Endodermal cell (in vitro differentiated cells): ENCODE measurements around the gene OLAH. TPM values are rescaled to one million over a fixed set of nuclear protein-coding genes. Genes with fewer than 3 reads are reported as not detected.
A peak's percentile ranks its signal among the peaks of the same experiment; 100 is the strongest.

Experiments used
- DNase-seq: peaks from one replicate; pipeline ENCODE4 v3.0.0-alpha.2; 2017
- H3K27ac ChIP-seq: 2 replicates; pipeline ENCODE4 v1.5.1; 2013; ENCODE audit warnings: mild to moderate bottlenecking, low read depth, low read length, moderate library complexity
- H3K27me3 ChIP-seq: 2 replicates; pipeline ENCODE4 v1.6.1; 2013; ENCODE audit warnings: mild to moderate bottlenecking, low read length, moderate library complexity; ENCODE audit not compliant: insufficient read depth, control insufficient read depth, poor library complexity, severe bottlenecking
- H3K36me3 ChIP-seq: 2 replicates; pipeline ENCODE4 v1.7.0; 2013; ENCODE audit warnings: mild to moderate bottlenecking, low read length, moderate library complexity; ENCODE audit not compliant: control insufficient read depth, insufficient read depth
- H3K4me1 ChIP-seq: one replicate; pipeline ENCODE4 v1.7.0; 2013; ENCODE audit warnings: low read length; ENCODE audit not compliant: control insufficient read depth, insufficient read depth
- H3K4me3 ChIP-seq: 2 replicates; pipeline ENCODE4 v1.5.1; 2013; ENCODE audit warnings: mild to moderate bottlenecking, low read length, moderate library complexity
- H3K9ac ChIP-seq: 2 replicates; pipeline ENCODE4 v1.6.1; 2013; ENCODE audit warnings: mild to moderate bottlenecking, low read length, moderate library complexity; ENCODE audit not compliant: poor library complexity, severe bottlenecking; ENCODE audit errors: extremely low read depth
- H3K9me3 ChIP-seq: 2 replicates; pipeline ENCODE4 v1.6.1; 2013; ENCODE audit warnings: mild to moderate bottlenecking, low read length, moderate library complexity; ENCODE audit not compliant: control insufficient read depth
- H3K27ac Mint-ChIP-seq: 2 replicates; pipeline ENCODE4 v1.8.0; 2020; ENCODE audit warnings: mixed read lengths
- H3K27me3 Mint-ChIP-seq: 2 replicates; pipeline ENCODE4 v1.8.0; 2021; ENCODE audit warnings: mild to moderate bottlenecking, mixed read lengths; ENCODE audit not compliant: insufficient read depth
- H3K36me3 Mint-ChIP-seq: 2 replicates; pipeline ENCODE4 v1.8.0; 2020; ENCODE audit warnings: low read depth, mixed read lengths
- H3K4me1 Mint-ChIP-seq: 2 replicates; pipeline ENCODE4 v1.8.0; 2020; ENCODE audit warnings: mixed read lengths
- H3K4me3 Mint-ChIP-seq: 2 replicates; pipeline ENCODE4 v1.8.0; 2020; ENCODE audit warnings: mild to moderate bottlenecking, moderate library complexity, mixed read lengths
- H3K9me3 Mint-ChIP-seq: 2 replicates; pipeline ENCODE4 v1.8.0; 2020; ENCODE audit warnings: mild to moderate bottlenecking, mixed read lengths
- WGBS, 2 experiments: methylation state at CpG; one replicate each; pipeline versions ENCODE4 v1.1.5 to v1.1.7; 2013; ENCODE audit warnings: missing lambda C conversion rate in 2 of 2, mixed read lengths in 1 of 2; ENCODE audit not compliant: insufficient coverage in 1 of 2, insufficient read length in 1 of 2; 5-methylcytosine and 5-hydroxymethylcytosine counted together
- total RNA-seq, 2 donors: library from RNA; stranded (reverse); fragmentation: NEBNext Ultra II Directional in 1 of 2; extraction: Animal tissue kit (Norgen Biotek cat#: 25700) in 1 of 2; gene quantifications; 2 replicates in 1 of 2; 3 replicates in 1 of 2; pipeline ENCODE4 v1.2.1, GENCODE V29; 2021
- TF ChIP-seq, protein P1 (sequence below): fragments of 200-600 bp; sonication (generic); conservative IDR thresholded peaks from 2 replicates; pipeline ENCODE4 v1.5.0; 2021; ENCODE audit warnings: antibody characterized with exemption, mild to moderate bottlenecking

Gene OLAH
- total RNA-seq, 2 donors from 2014 or later, result not detected

DNA sequence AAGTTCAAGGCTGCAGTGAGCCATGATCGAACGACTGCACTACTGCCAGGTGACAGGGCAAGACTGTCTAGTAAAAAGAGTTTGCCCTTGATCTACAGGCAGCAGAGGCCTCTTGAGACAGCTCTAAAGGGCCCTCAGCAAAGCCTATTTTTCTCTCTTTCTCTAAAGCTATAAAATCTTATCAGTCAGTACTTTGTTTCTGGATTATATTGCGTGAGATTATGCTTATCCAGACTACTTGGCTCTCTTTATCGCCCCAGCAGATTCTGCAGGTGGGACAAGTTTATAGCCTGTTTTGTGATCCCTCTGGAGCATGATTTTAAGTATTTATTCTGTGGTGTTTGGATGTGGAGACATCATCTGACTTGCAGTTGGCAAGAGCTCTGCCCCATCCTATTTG, 56.1 kb downstream of the OLAH start:
- Histone ChIP-seq H3K9ac (no peak overlapping the region), H3K36me3 (peaks cover 47% of the 10 kb centered on the region), H3K4me1 (peaks cover 2% of the 10 kb centered on the region), H3K27me3 (no peaks in the 10 kb centered on the region), H3K4me3 (no peak overlapping the region), H3K27ac (no peak overlapping the region), H3K9me3 (no peaks in the 10 kb centered on the region)
- no peak for DNase-seq
- Mint-ChIP-seq H3K27me3 (no peaks in the 10 kb centered on the region), H3K4me1 (peaks cover 10% of the 10 kb centered on the region), H3K36me3 (peaks cover 36% of the 10 kb centered on the region), H3K27ac (peak overlapping the region; percentile 23), H3K9me3 (no peaks in the 10 kb centered on the region), H3K4me3 (no peak overlapping the region)
- WGBS, 2 experiments, result 94 to 100% methylated on average over 2 to 4 of the region's 4 CpGs
- TF ChIP-seq, protein P1, sequence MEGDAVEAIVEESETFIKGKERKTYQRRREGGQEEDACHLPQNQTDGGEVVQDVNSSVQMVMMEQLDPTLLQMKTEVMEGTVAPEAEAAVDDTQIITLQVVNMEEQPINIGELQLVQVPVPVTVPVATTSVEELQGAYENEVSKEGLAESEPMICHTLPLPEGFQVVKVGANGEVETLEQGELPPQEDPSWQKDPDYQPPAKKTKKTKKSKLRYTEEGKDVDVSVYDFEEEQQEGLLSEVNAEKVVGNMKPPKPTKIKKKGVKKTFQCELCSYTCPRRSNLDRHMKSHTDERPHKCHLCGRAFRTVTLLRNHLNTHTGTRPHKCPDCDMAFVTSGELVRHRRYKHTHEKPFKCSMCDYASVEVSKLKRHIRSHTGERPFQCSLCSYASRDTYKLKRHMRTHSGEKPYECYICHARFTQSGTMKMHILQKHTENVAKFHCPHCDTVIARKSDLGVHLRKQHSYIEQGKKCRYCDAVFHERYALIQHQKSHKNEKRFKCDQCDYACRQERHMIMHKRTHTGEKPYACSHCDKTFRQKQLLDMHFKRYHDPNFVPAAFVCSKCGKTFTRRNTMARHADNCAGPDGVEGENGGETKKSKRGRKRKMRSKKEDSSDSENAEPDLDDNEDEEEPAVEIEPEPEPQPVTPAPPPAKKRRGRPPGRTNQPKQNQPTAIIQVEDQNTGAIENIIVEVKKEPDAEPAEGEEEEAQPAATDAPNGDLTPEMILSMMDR, result no peak

GRCh38 chr10:15103513-15103912, 59.8 kb downstream of the OLAH start:
- H3K27me3 Mint-ChIP-seq, result no peaks in the 10 kb centered on the region
- no peak for DNase-seq
- Histone ChIP-seq H3K4me3 (no peak overlapping the region), H3K36me3 (peaks cover 78% of the 10 kb centered on the region), H3K27me3 (no peaks in the 10 kb centered on the region), H3K27ac (no peak overlapping the region), H3K4me1 (no peaks in the 10 kb centered on the region), H3K9ac (no peak overlapping the region), H3K9me3 (no peaks in the 10 kb centered on the region)
- no peak overlapping the region for H3K4me3 Mint-ChIP-seq
- peaks cover 10% of the 10 kb centered on the region for H3K4me1 Mint-ChIP-seq
- TF ChIP-seq, protein P1, result no peak
- H3K9me3 Mint-ChIP-seq, result no peaks in the 10 kb centered on the region
- peaks cover 65% of the 10 kb centered on the region for H3K36me3 Mint-ChIP-seq
- no peak overlapping the region for H3K27ac Mint-ChIP-seq
- 94 to 98% methylated on average over 7 to 9 of the region's 9 CpGs for WGBS, 2 experiments

DNA sequence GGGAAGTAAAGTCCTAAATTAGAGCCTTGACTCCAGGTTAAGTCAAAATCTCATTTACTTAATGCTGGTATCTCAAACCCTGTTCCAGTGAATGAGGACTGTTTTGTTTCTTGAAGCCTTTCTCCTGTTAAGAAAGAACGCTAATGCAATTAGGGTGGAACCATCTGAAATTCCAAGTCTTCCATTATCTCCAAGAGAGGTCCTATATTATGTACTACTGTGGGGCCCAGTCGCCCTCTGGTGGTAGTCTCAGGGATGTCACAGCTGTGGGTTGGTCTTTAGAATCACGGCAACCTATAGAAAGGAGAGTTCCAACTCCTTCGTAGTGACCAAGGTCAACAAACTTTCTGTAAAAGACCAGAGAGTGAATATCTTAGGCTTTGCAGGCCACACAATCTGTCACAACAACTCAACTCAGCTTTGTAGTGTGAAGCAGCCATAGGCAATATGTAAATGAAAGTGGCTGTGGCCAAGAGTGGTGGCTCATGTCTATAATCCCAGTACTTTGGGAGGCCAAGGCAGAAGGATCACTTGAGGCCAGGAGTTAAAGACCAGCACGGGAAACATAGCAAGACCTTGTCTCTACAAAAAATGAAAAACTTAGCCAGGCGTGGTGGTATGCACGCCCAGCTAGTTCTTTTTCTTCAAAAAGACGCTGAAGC, 62.7 kb downstream of the OLAH start:
- Mint-ChIP-seq H3K9me3 (no peaks in the 10 kb centered on the region), H3K36me3 (peaks cover 73% of the 10 kb centered on the region), H3K27ac (peak overlapping the region; percentile 48), H3K4me1 (no peaks in the 10 kb centered on the region), H3K27me3 (no peaks in the 10 kb centered on the region), H3K4me3 (no peak overlapping the region)
- H3K9ac ChIP-seq, result no peak overlapping the region
- WGBS, 2 experiments, result 75 to 92% methylated on average over 6 to 8 of the region's 8 CpGs
- H3K4me3 ChIP-seq, result no peak overlapping the region
- H3K36me3 ChIP-seq, result peaks cover 80% of the 10 kb centered on the region
- TF ChIP-seq, protein P1, result peak; percentile 97
- H3K4me1 ChIP-seq, result no peaks in the 10 kb centered on the region
- H3K27me3 ChIP-seq, result no peaks in the 10 kb centered on the region
- H3K9me3 ChIP-seq, result no peaks in the 10 kb centered on the region
- H3K27ac ChIP-seq, result no peak overlapping the region
- DNase-seq, result peak; percentile 93
